ENCODE data around the gene ZNF799.
"Not testable (repeated sequence)": the region's sequence is repeated elsewhere in the genome, so short reads cannot be mapped to it uniquely, and the experiment has no call there.

DNA sequence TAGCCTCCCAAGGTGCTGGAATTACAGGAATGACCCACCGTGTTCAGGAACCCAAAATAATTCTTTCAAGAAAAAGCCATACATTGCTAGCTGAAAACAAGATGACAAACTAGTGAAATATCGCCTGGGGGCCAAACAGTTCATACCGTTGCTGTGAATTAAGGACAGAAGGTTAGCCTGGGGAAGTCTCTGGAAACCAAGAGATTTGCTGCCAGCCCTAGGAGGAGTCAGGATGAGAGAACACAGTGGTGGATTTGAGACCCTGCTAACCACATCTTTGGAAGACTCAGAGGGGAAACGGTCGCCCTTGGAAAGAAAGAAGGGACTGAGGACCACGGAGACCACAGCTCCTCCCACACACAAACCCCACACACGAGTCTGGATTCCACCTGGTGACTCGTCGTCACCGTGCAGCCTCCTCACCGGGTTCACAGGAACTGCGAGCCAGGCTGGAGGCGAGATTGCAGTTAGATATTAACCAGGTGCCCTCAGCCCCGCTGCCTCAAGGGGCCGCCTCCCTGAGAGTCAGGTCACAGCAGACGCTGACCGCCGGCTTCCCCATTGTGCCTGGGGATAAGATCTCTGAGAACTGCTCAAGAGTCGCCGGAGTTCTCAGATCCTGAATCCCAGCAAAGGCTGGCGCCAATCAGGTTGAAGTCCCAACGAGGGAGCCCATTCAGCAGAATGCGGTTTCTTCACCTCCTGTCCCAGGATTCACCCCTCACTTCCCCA lies 1.0 kb downstream of the ZNF799 start:
- not testable (repeated sequence) for TF ChIP-seq POLR2A (IDR thresholded peaks at IDR 0.05; ENCODE audit: low read length); GATA1 (IDR thresholded peaks at IDR 0.05; ENCODE audit: low read depth, low read length)
